SKM-1 (cell line): Measurements from ENCODE around the gene TPX2.
"Not testable (repeated sequence)": the region's sequence is repeated elsewhere in the genome, so short reads cannot be mapped to it uniquely, and the experiment has no call there.

ENCODE experiments used
- DNase-seq: peaks from one replicate; lab custom pipeline; 2025; ENCODE audit not compliant: unreplicated experiment; lab: John Stamatoyannopoulos, UW

The TPX2 gene

GRCh38 chr20:31718952-31719643 lies 20.0 kb upstream of the TPX2 start:
- DNase-seq: no peak

GRCh38 chr20:31719644-31720485 lies 19.2 kb upstream of the TPX2 start:
- no peak for DNase-seq

GRCh38 chr20:31720486-31721407 lies 18.3 kb upstream of the TPX2 start:
- no peak for DNase-seq

GRCh38 chr20:31721408-31722256 lies 17.5 kb upstream of the TPX2 start:
- no peak for DNase-seq

GRCh38 chr20:31722257-31723068 lies 16.6 kb upstream of the TPX2 start, which contains the start of gene BCL2L1:
Gene BCL2L1 (minus strand): TSS chr20:31722868. CDS start chr20:31722218, 650 bp downstream.
- DNase-seq: peak; percentile 74

GRCh38 chr20:31723069-31723318 lies 16.1 kb upstream of the TPX2 start:
- no peak for DNase-seq

GRCh38 chr20:31723319-31724078 lies 15.6 kb upstream of the TPX2 start:
- DNase-seq: peak; percentile 95

- DNase-seq: no peak
Observed at GRCh38 chr20:31731321-31731717, 7.8 kb upstream of the TPX2 start.

- no peak for DNase-seq
Observed at GRCh38 chr20:31739550-31739977, 474 bp downstream of the TPX2 start.

- DNase-seq: no peak
Observed at GRCh38 chr20:31740208-31740607, 1.1 kb downstream of the TPX2 start.

GRCh38 chr20:31740656-31741323 lies 1.7 kb downstream of the TPX2 start:
- DNase-seq: no peak

GRCh38 chr20:31746068-31746878 lies 7.2 kb downstream of the TPX2 start:
- DNase-seq: no peak

- DNase-seq: not testable (repeated sequence)
Observed at GRCh38 chr20:31747028-31747427, 7.9 kb downstream of the TPX2 start.

- no peak for DNase-seq
Observed at GRCh38 chr20:31747640-31748039, 8.6 kb downstream of the TPX2 start.

GRCh38 chr20:31749223-31749622 lies 10.1 kb downstream of the TPX2 start:
- no peak for DNase-seq

GRCh38 chr20:31751126-31751525 lies 12.0 kb downstream of the TPX2 start:
- DNase-seq: no peak

GRCh38 chr20:31757254-31757653 lies 18.2 kb downstream of the TPX2 start:
- no peak for DNase-seq

GRCh38 chr20:31758521-31758920 lies 19.4 kb downstream of the TPX2 start:
- DNase-seq: no peak
